GM18502 (cell line): ENCODE data around the gene NF1.
"Not testable (repeated sequence)": the region's sequence is repeated elsewhere in the genome, so short reads cannot be mapped to it uniquely, and the experiment has no call there.

Experiments
- ATAC-seq: cut with Tn5 transposase; IDR thresholded peaks from one replicate; pipeline ENCODE4 v1.9.1; 2021; ENCODE audit warnings: mild to moderate bottlenecking; ENCODE audit not compliant: unreplicated experiment, poor library complexity

The NF1 gene

GRCh38 chr17:31171701-31172100, 76.9 kb downstream of the NF1 start:
- ATAC-seq: no peak

- ATAC-seq: no peak
Measured at GRCh38 chr17:31172388-31172787, 77.6 kb downstream of the NF1 start.

DNA sequence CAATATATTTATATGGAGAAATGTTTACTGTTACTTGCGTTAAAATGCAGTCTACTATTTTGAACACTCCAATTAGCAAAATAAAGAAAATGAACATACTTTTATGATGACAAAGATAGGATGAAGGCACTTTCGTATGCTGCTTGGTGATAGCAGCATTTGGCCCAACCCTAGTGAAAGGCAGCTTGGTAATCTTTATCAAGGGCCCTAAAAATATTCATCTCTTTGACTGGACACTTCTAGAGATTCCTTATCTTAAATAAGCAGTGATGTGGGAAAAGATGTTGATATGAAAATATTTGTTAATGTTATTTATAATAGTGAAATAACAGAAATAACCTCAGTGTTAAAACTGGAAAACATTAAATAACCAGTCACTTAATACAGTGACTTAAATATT, 79.4 kb downstream of the NF1 start:
- ATAC-seq: no peak

DNA sequence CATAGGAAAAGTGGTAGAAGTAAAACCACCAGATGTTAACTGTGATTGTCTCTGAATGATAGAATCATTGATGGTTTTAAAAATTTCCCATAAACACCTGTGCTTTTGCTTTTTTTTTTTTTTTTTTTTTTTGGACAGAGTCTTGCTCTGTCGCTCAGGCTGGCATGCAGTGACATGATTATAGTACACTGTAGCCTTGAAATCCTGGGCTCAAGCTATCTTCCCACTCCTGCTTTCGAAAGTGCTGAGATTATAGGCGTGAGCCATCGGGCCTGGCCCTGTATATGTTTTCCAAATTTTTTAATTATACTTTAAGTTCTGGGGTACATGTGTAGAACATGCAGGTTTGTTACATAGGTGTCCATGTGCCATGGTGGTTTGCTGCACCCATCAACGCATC, 80.5 kb downstream of the NF1 start:
- no peak for ATAC-seq

GRCh38 chr17:31176143-31176542, 81.4 kb downstream of the NF1 start:
- not testable (repeated sequence) for ATAC-seq

DNA sequence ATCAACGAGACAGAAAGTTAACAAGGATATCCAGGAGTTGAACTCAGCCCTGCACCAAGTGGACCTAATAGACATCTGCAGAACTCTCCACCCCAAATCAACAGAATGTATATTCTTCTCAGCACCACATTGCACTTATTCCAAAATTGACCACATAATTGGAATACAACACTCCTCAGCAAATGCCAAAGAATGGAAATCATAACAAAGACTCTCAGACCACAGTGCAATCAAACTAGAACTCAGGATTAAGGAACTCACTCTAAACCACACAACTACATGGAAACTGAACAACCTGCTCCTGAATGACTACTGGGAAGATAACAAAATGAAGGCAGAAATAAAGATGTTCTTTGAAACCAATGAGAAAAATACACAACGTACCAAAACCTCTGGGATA, 84.2 kb downstream of the NF1 start:
- ATAC-seq: not testable (repeated sequence)

- no peak for ATAC-seq
Measured at GRCh38 chr17:31195305-31195704, 100.5 kb downstream of the NF1 start.

- ATAC-seq: no peak
Measured at GRCh38 chr17:31198026-31198425, 103.2 kb downstream of the NF1 start.

- ATAC-seq: not testable (repeated sequence)
Measured at GRCh38 chr17:31198666-31199065, 103.9 kb downstream of the NF1 start.

DNA sequence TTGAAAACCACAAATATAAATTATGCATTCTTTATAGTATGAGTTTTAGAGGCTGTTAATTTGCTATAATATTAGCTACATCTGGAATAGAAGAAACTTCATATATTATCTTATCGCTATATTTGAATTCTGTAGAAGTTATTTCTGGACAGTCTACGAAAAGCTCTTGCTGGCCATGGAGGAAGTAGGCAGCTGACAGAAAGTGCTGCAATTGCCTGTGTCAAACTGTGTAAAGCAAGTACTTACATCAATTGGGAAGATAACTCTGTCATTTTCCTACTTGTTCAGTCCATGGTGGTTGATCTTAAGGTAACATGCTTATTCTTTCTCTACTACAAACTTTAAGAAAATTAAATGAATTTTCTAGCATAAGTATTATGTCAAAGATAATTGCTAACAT, 105.5 kb downstream of the NF1 start:
- no peak for ATAC-seq

DNA sequence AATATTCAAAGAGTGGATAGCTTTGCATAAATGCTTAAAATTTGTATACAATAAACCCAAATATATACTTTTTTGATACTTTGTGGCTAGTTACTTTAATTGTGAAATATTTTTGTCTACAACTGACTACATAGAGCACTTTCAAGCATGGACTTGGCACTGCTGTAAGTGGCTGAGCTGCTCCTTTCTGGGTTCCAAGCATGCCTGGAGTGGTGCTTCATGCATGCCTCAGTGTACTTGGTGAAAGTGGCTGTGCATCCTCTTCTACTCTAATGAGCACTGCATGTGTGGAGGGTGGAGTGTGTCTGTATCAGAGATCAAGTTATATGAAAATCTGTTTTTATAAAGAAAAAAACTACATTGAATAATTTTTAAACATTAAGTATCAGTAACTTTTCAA, 108.2 kb downstream of the NF1 start:
- ATAC-seq: no peak

GRCh38 chr17:31211352-31212012, 116.7 kb downstream of the NF1 start:
- no peak for ATAC-seq

DNA sequence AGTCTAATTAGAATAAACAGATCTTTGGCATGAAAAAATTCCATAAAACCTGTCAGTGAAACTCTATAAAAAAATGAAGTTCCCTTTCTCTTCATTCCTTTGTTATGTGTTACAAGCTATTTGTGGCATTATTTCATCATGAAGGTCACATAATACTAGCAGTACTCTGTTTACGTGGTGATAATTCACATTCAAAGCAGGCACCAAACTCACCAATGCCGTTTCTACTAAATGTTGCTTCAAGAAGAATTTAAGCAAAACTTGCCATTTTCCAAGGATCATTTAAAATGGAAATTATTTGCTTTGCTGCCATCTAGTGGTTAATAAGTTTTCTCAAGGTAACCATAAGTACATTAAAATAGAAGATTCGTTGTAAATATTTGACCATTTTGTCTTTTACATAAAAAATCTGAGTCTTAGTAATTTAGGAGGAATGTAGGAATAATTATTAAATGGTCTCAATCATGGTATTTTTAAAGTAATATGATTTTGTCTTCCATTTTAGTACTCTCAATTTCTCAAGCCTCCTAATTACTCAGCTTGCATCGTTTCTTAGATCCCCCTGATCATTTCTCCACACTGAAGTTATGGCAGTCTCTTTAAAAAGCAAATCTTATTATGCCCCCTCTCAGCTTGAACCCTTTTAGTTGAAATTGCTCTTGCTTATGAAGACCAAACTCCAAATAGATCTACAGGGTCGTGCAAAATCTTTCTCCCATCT, 121.4 kb downstream of the NF1 start:
- ATAC-seq: no peak

GRCh38 chr17:31224366-31224765, 129.6 kb downstream of the NF1 start:
- ATAC-seq: no peak

- no peak for ATAC-seq
Measured at GRCh38 chr17:31225831-31226230, 131.1 kb downstream of the NF1 start.

DNA sequence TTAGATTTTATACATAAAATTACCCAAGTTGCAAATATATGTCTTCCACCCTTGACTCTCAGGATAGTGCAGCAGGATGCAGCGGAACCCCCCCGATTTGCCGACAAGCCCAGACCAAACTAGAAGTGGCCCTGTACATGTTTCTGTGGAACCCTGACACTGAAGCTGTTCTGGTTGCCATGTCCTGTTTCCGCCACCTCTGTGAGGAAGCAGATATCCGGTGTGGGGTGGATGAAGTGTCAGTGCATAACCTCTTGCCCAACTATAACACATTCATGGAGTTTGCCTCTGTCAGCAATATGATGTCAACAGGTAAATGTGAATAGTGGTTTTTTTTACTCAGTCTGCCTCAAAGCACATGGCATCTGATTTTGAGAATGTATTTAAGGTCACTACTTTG, 131.6 kb downstream of the NF1 start:
- no peak for ATAC-seq

DNA sequence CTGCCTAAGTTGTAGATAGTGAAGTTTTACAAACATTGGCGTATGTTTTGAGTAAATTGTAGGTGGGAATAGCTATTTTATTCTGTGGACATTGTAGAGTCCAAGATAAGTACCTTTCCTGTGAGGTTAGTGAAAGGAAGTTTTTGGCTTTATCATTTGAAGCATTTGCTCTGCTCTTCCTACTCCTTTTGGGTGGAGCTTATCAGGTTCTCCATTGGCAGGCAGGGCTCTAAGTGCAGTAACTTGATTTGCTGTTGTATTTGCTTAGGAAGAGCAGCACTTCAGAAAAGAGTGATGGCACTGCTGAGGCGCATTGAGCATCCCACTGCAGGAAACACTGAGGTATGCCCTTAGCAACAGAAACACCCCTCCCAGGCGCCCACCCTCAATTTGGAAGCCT, 132.2 kb downstream of the NF1 start:
- no peak for ATAC-seq

DNA sequence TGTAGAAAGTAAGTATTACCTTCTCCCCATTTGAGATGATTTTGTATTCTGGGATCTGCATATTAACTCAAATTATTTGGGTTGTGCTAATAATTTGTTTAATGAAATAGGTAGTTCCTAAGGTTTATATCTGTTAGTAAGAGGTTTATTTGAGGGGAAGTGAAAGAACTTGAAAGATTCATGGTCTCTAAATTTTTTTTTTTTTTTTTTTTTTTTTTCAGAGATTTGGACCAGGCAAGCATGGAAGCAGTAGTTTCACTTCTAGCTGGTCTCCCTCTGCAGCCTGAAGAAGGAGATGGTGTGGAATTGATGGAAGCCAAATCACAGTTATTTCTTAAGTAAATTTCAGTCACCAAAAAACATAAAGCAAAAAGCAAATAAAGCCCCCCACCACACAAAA, 137.1 kb downstream of the NF1 start:
- no peak for ATAC-seq

GRCh38 chr17:31235110-31235509, 140.3 kb downstream of the NF1 start:
- no peak for ATAC-seq

DNA sequence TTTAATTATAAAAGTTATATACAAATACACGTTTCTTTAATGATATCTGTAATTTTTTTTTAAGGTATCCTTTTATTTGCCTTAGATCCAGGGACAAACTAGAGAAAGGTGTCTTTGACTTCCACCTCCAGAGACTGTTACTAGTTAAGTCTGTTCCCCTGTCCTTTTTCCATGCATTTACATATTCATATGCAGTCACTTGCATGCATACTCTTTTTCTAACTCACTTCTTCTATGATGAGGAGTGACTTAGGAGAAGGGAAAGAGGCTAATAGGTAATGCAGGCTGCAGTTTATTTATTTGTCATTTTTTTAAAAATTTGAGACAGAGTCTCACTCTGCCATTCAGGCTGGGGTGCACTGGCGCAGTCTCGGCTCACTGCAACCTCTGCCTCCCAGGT, 141.4 kb downstream of the NF1 start:
- ATAC-seq: no peak

- no peak for ATAC-seq
Measured at GRCh38 chr17:31236712-31237111, 141.9 kb downstream of the NF1 start.

- no peak for ATAC-seq
Measured at GRCh38 chr17:31241116-31241515, 146.3 kb downstream of the NF1 start.
